Measurements from ENCODE around the gene PAK5. TPM values are rescaled to one million over a fixed set of nuclear protein-coding genes. Genes with fewer than 3 reads are reported as not detected.

Gene PAK5
- total RNA-seq (10 to 100 TPM in 1 of 2 donors, 1 to 10 TPM in 1; 7.5 to 10.5 TPM), polyA plus RNA-seq (ENCODE audit: insufficient read length in 2 of 2) (10 to 100 TPM; 17.8 to 23.8 TPM)
- long read RNA-seq, donor 1, full-length matches to known transcripts = 1 of 1 reads
- long read RNA-seq, donor 1, partial matches to known transcripts = 0 of 1 reads
- long read RNA-seq, donor 1, other reads (novel, unspliced or antisense) = 0 of 1 reads
- long read RNA-seq, donor 2 = 0 reads
- long read RNA-seq, donor 3, full-length matches to known transcripts = 1 of 1 reads
- long read RNA-seq, donor 3, partial matches to known transcripts = 0 of 1 reads
- long read RNA-seq, donor 3, other reads (novel, unspliced or antisense) = 0 of 1 reads
- long read RNA-seq, donor 4 = 0 reads

DNA sequence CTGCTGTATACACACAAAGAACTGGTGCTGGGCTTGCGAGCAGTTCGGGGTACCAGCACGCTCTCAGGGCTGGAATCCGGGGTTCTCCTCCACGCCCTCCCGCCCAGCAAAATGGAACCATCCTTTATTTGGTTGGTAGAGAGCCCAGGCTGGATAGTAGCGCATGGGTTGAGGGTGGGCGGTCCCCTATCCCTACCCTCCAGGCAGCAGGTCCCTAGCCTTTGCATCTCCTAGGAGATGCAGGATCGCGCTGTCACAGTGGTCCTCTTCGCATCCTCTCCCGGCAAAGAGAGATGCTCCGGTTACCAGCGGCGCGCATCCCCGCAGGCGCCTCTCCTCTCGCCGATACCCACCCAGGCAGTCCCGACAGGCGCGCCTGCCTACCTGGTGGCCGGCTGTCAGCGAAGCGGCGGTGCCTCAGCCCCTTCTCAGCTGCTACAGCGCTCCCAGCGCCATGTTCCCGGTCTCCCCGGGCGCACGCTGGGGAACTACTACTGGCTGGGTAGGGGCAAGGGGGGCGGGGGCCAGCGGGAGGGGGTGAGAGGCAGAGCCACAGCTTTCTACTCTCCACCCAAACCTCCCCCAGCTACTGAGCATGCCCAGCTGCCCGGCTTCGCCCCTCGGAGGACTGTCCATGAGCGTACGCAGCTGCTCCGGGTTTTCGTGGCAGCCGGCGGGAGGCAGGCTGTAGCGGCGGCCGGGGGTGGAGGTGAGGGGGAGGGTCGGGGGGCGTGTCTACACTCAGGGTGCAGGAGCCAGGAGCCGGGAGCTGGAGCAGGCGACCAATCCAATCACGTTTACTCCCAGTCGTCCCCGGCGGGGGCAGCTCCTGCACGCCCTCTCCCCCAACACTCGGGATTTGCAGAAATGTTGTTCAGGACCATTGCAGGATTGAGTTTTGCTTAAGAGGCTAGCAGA lies at the start of gene PAK5:
TSS of gene PAK5 (minus strand) at position 699 of the 918 bp plus-strand sequence. CDS start 194,748 bp downstream, outside the sequence.
- H3K36me3 ChIP-seq (ENCODE audit: control insufficient read depth, insufficient read depth, low read length) = no peaks in the 10 kb centered on the region
- H3K27ac ChIP-seq (ENCODE audit: low read depth, low read length) = peak within 1 kb of the TSS; percentile 74
- peaks cover 14% of the 10 kb centered on the region for H3K4me1 ChIP-seq (ENCODE audit: control insufficient read depth, insufficient read depth, low read length)
- DNase-seq (ENCODE audit: low read depth in 4 of 6, low spot score in 6 of 6) = peak; percentile 64 to 99 (median 90)
- no peaks in the 10 kb centered on the region for H3K27me3 ChIP-seq (ENCODE audit: control insufficient read depth, insufficient read depth, low read length)
- 0% methylated on average over 24 of the region's 57 CpGs for WGBS (ENCODE audit: insufficient coverage)
- no peaks in the 10 kb centered on the region for H3K9me3 ChIP-seq (ENCODE audit: control insufficient read depth, insufficient read depth, low read length)
- peak within 1 kb of the TSS; percentile 69 for H3K4me3 ChIP-seq (ENCODE audit: low read depth, low read length)

DNA sequence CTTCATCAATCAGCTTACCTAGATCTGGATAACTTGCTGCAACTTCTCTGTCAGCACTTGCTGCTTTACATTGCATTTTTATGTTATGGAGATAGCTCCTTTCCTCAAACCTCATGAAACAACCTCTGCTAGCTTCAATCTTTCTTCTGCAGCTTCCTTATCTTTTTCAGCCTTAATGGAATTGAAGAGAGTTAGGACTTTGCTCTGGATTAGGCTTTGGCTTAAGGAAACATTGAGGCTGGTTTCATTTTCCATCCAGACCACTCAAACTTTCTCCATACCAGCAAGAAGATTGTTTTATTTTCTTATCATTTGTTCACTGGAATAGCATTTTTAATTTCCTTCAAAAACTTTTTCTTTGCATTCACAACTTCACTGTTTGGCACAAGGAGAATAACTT lies 48.8 kb upstream of the PAK5 start:
- Histone ChIP-seq H3K27me3 (ENCODE audit: control insufficient read depth, insufficient read depth, low read length) (no peaks in the 10 kb centered on the region), H3K4me3 (ENCODE audit: low read depth, low read length) (no peak overlapping the region), H3K36me3 (ENCODE audit: control insufficient read depth, insufficient read depth, low read length) (no peaks in the 10 kb centered on the region), H3K4me1 (ENCODE audit: control insufficient read depth, insufficient read depth, low read length) (no peaks in the 10 kb centered on the region), H3K27ac (ENCODE audit: low read depth, low read length) (no peak overlapping the region), H3K9me3 (ENCODE audit: control insufficient read depth, insufficient read depth, low read length) (no peaks in the 10 kb centered on the region)
- DNase-seq (ENCODE audit: low read depth in 4 of 6, low spot score in 6 of 6) = no peak

DNA sequence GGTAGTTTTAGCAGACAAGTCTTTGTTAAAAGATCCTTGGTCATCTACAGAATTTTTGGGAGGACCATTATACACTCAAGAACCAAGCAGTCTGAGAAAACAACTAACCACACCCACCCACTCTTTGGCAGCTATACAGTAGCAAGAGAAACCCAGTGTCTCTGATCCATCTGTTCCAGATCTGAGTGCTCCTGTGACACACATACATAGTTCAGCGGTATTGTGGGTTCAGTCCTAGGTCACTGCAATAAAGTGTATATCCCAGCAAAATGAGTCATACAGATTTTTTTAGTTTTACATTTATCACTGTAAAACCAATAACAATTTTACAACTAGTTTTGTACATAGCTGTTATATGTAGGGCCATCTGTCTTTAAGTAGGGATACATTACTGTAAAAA lies 47.4 kb upstream of the PAK5 start:
- no peaks in the 10 kb centered on the region for H3K9me3 ChIP-seq (ENCODE audit: control insufficient read depth, insufficient read depth, low read length)
- H3K4me1 ChIP-seq (ENCODE audit: control insufficient read depth, insufficient read depth, low read length) = no peaks in the 10 kb centered on the region
- H3K36me3 ChIP-seq (ENCODE audit: control insufficient read depth, insufficient read depth, low read length) = no peaks in the 10 kb centered on the region
- DNase-seq (ENCODE audit: low read depth in 4 of 6, low spot score in 6 of 6) = no peak
- H3K4me3 ChIP-seq (ENCODE audit: low read depth, low read length) = no peak overlapping the region
- H3K27ac ChIP-seq (ENCODE audit: low read depth, low read length) = no peak overlapping the region
- WGBS (ENCODE audit: insufficient coverage) = 88% methylated on average over 1 of the region's 1 CpG
- H3K27me3 ChIP-seq (ENCODE audit: control insufficient read depth, insufficient read depth, low read length) = no peaks in the 10 kb centered on the region

DNA sequence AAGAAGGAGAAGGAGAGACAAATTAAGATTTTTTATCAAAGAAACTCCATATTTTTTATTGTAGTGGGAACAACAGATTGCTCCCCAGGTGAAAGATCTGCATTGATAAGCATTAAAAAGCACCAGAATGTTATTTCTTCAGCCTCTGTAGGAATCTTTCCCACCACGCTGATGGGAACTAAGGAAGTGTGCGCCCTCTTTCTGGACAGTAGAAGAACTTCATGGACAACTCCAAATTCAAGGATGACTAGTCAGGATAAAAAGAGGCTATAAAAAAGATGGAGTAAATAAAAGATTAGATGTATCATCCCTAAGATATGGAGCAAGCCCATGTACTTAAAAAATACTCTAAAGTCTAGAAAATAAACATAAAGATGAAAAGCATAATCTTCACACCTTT lies 45.8 kb upstream of the PAK5 start:
- no peaks in the 10 kb centered on the region for H3K4me1 ChIP-seq (ENCODE audit: control insufficient read depth, insufficient read depth, low read length)
- no peak overlapping the region for H3K27ac ChIP-seq (ENCODE audit: low read depth, low read length)
- H3K36me3 ChIP-seq (ENCODE audit: control insufficient read depth, insufficient read depth, low read length) = no peaks in the 10 kb centered on the region
- H3K9me3 ChIP-seq (ENCODE audit: control insufficient read depth, insufficient read depth, low read length) = no peaks in the 10 kb centered on the region
- H3K27me3 ChIP-seq (ENCODE audit: control insufficient read depth, insufficient read depth, low read length) = no peaks in the 10 kb centered on the region
- WGBS (ENCODE audit: insufficient coverage) = no CpG with 5 or more reads among the region's 2 CpGs
- no peak overlapping the region for H3K4me3 ChIP-seq (ENCODE audit: low read depth, low read length)
- no peak for DNase-seq (ENCODE audit: low read depth in 4 of 6, low spot score in 6 of 6)

DNA sequence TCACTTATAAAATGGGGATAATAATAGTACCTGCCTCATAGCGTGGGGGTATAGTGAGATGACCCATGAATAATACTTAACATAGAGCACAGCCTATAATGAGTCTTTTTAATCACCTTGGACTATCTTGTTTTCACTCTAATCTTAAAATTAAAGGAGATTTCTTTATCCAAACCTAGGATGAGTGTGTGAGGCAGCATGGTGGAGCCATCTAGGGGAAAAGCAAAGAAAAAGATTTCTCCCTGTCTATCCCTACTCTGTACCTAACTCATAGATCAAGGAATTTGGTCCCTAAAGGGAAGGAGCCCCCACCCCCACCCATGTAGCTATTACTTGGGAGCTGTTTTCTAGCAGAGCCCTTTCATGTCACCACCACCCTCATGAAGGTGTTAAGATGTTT lies 45.2 kb upstream of the PAK5 start:
- peak in 2 of 6 donors; percentile 19 to 31 for DNase-seq (ENCODE audit: low read depth in 4 of 6, low spot score in 6 of 6)
- WGBS (ENCODE audit: insufficient coverage) = no CpG with 5 or more reads among the region's 1 CpG
- Histone ChIP-seq H3K4me1 (ENCODE audit: control insufficient read depth, insufficient read depth, low read length) (no peaks in the 10 kb centered on the region), H3K36me3 (ENCODE audit: control insufficient read depth, insufficient read depth, low read length) (no peaks in the 10 kb centered on the region), H3K27me3 (ENCODE audit: control insufficient read depth, insufficient read depth, low read length) (no peaks in the 10 kb centered on the region), H3K4me3 (ENCODE audit: low read depth, low read length) (no peak overlapping the region), H3K27ac (ENCODE audit: low read depth, low read length) (no peak overlapping the region), H3K9me3 (ENCODE audit: control insufficient read depth, insufficient read depth, low read length) (no peaks in the 10 kb centered on the region)

DNA sequence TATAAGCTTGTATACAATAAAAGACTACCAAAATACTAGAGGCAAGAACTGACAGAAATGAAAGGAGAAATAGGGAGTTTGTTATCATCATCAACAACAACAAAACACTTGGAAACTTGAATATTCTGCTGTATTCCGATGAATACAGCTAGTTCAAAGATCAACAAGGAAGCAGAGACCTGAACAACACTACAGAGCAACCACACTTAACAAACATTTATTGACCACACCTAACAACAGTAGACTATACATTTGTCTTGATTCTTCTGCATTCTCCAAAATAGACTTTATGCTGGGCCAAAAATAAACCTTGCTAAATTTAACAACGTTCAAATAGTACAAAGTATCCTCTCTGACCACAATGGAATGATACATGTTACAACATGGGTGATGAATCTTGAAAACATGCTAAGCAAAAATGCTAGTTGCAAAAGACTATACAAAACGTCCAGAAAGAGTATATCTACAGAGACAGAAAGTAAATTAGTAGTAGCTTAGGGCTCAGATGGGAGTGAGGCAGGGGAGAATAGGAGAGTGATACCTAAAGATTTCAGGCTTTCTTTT lies 39.1 kb upstream of the PAK5 start:
- no peaks in the 10 kb centered on the region for H3K36me3 ChIP-seq (ENCODE audit: control insufficient read depth, insufficient read depth, low read length)
- H3K27me3 ChIP-seq (ENCODE audit: control insufficient read depth, insufficient read depth, low read length) = no peaks in the 10 kb centered on the region
- 100% methylated on average over 1 of the region's 3 CpGs for WGBS (ENCODE audit: insufficient coverage)
- no peak overlapping the region for H3K27ac ChIP-seq (ENCODE audit: low read depth, low read length)
- H3K9me3 ChIP-seq (ENCODE audit: control insufficient read depth, insufficient read depth, low read length) = no peaks in the 10 kb centered on the region
- no peak for DNase-seq (ENCODE audit: low read depth in 4 of 6, low spot score in 6 of 6)
- no peaks in the 10 kb centered on the region for H3K4me1 ChIP-seq (ENCODE audit: control insufficient read depth, insufficient read depth, low read length)
- no peak overlapping the region for H3K4me3 ChIP-seq (ENCODE audit: low read depth, low read length)

DNA sequence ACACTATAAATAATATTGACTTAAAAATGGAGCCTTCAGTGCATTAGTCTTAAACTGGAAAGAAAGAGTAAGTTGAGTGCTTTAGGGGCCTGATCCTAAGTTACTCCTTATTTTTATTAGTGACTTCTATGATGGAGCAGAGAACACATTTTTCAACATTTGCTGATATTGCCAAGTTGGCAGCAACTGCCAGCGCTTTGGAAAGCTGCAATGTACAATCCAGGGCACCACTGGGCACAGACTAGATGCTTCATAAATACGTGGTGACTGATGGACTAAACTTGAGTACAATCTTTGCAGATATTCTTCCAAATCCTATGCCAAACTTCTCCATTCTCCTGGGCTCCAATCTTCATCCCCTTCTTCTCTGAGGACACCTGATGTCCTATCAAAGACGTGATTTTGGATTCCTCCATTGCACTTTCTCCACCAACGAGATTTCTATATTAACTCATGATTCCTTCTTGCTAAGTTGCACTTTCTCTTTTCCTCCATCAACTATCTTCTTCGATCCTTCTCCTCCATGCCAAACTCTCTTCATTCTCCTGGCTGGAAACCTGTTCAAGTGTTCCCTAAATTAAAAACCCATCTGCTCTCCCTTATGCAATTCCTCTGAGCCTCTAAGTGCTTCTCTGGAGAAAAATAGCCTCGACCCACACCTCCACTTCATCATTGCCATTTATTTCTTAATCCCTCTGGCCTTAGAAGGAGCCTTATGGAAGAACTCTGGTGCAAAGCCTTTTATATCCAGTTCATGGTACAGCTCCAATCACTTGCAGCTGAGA lies 28.5 kb upstream of the PAK5 start:
- no peaks in the 10 kb centered on the region for H3K36me3 ChIP-seq (ENCODE audit: control insufficient read depth, insufficient read depth, low read length)
- H3K9me3 ChIP-seq (ENCODE audit: control insufficient read depth, insufficient read depth, low read length) = no peaks in the 10 kb centered on the region
- no peak overlapping the region for H3K4me3 ChIP-seq (ENCODE audit: low read depth, low read length)
- no peaks in the 10 kb centered on the region for H3K27me3 ChIP-seq (ENCODE audit: control insufficient read depth, insufficient read depth, low read length)
- DNase-seq (ENCODE audit: low read depth in 4 of 6, low spot score in 6 of 6) = no peak
- WGBS (ENCODE audit: insufficient coverage) = 85% methylated on average over 6 of the region's 6 CpGs
- H3K27ac ChIP-seq (ENCODE audit: low read depth, low read length) = no peak overlapping the region
- no peaks in the 10 kb centered on the region for H3K4me1 ChIP-seq (ENCODE audit: control insufficient read depth, insufficient read depth, low read length)

DNA sequence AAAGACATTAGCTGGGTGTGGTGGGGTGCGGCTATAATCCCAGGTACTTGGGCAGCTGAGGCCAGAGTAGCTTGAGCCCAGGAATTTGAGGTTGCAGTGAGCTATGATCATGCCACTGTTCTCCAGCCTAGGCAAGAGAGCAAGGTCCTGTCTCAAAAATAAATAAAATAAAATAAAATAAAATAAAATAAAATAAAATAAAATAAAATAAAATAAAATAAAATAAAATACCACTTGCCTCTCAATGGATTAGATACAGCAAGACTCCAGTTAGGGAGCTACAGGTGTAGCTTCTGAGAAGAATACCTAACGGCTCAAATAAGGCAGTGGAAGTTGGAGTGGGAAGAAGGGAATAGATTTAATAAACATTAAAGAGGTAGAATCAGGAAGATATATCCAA lies 13.7 kb upstream of the PAK5 start:
- H3K9me3 ChIP-seq (ENCODE audit: control insufficient read depth, insufficient read depth, low read length) = no peaks in the 10 kb centered on the region
- no peaks in the 10 kb centered on the region for H3K27me3 ChIP-seq (ENCODE audit: control insufficient read depth, insufficient read depth, low read length)
- no peaks in the 10 kb centered on the region for H3K4me1 ChIP-seq (ENCODE audit: control insufficient read depth, insufficient read depth, low read length)
- H3K4me3 ChIP-seq (ENCODE audit: low read depth, low read length) = no peak overlapping the region
- H3K27ac ChIP-seq (ENCODE audit: low read depth, low read length) = no peak overlapping the region
- no peaks in the 10 kb centered on the region for H3K36me3 ChIP-seq (ENCODE audit: control insufficient read depth, insufficient read depth, low read length)
- 100% methylated on average over 2 of the region's 2 CpGs for WGBS (ENCODE audit: insufficient coverage)
- DNase-seq (ENCODE audit: low read depth in 4 of 6, low spot score in 6 of 6) = no peak

DNA sequence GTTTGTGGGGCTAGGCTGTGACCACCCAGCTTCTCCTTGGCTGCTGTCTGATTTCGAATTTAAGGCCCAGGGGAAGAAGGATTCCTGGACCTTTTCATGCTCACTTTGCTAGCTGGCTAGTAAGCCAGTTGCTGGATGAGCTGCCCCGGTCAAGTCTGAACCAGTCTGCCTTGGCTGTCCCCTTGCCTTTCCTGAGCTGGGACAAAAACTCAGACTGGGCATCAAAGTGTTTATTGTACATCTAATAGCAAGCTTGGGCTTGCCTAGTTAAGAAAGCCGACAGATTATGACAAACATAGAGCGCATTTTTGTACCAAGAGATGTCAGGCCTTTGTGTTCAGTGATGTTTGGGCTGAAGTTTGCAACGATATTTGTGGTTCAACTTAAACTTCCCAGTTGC lies 750 bp upstream of the PAK5 start:
- Histone ChIP-seq H3K4me3 (ENCODE audit: low read depth, low read length) (peak overlapping the region; percentile 69), H3K36me3 (ENCODE audit: control insufficient read depth, insufficient read depth, low read length) (no peaks in the 10 kb centered on the region), H3K27ac (ENCODE audit: low read depth, low read length) (no peak overlapping the region)

More for the DNA sequence above, 750 bp upstream of the PAK5 start:
- Histone ChIP-seq H3K4me1 (ENCODE audit: control insufficient read depth, insufficient read depth, low read length) (peaks cover 14% of the 10 kb centered on the region), H3K9me3 (ENCODE audit: control insufficient read depth, insufficient read depth, low read length) (no peaks in the 10 kb centered on the region), H3K27me3 (ENCODE audit: control insufficient read depth, insufficient read depth, low read length) (no peaks in the 10 kb centered on the region)
- 90% methylated on average over 4 of the region's 5 CpGs for WGBS (ENCODE audit: insufficient coverage)
- no peak for DNase-seq (ENCODE audit: low read depth in 4 of 6, low spot score in 6 of 6)
